Measurements from ENCODE around the gene RGS7.

GRCh38 chr1:240914506-240914905 lies 442.5 kb downstream of the RGS7 start:
- TF ChIP-seq CTCF (IDR thresholded peaks at IDR 0.05; ENCODE audit: low read depth, low read length) = no peak
- no peak for TF ChIP-seq POLR2A (IDR thresholded peaks at IDR 0.05; ENCODE audit: extremely low read depth, insufficient read length)
